SK-N-SH (cell line): ENCODE data around the gene CDKL4. TPM values are rescaled to one million over a fixed set of nuclear protein-coding genes. Genes with fewer than 3 reads are reported as not detected.

Source experiments
- CTCF ChIA-PET: fragments of 300-600, 350-600 bp; formaldehyde crosslinking; extraction: SDS; loops from one replicate; lab custom pipeline; 2021; lab: Yijun Ruan, JAX
- POLR2A ChIA-PET: fragments of 350-600 bp; sonication (Branson Sonifier 250); formaldehyde crosslinking; extraction: SDS; loops from one replicate; lab custom pipeline; 2020; ENCODE audit warnings: antibody characterized with exemption, inconsistent platforms; lab: Yijun Ruan, JAX
- DNase-seq: peaks from one replicate; pipeline ENCODE4 v3.0.0; 2012
- H2AFZ ChIP-seq: fragments of 200-600 bp; sonication (generic); 2 replicates; pipeline ENCODE4 v1.8.1; 2016; ENCODE audit warnings: antibody characterized with exemption, mild to moderate bottlenecking, low read depth
- H3F3A ChIP-seq: fragments of 200-600 bp; sonication (generic); replicated peaks from 2 replicates; pipeline ENCODE3; 2016; ENCODE audit warnings: antibody characterized with exemption, mild to moderate bottlenecking; ENCODE audit not compliant: insufficient read depth
- H3K27ac ChIP-seq, 2 experiments: fragments of 200-500 bp in 1 of 2; fragments of 200-600 bp in 1 of 2; sonication (Bioruptor generic) in 1 of 2; sonication (generic), shearing (Covaris generic) in 1 of 2; 2 replicates each; pipeline versions ENCODE4 v1.5.1 to v1.6.1; 2014 to 2016; ENCODE audit warnings: low read depth in 2 of 2, inconsistent platforms in 1 of 2, low read length in 1 of 2, mild to moderate bottlenecking in 1 of 2, mixed read lengths in 1 of 2
- H3K27me3 ChIP-seq: fragments of 200-600 bp; sonication (generic), shearing (Covaris generic); 2 replicates; pipeline ENCODE4 v1.6.1; 2016; ENCODE audit warnings: mixed run types; ENCODE audit not compliant: insufficient read depth
- H3K36me3 ChIP-seq, 2 experiments: fragments of 200-500 bp in 1 of 2; fragments of 200-600 bp in 1 of 2; sonication (Bioruptor generic) in 1 of 2; sonication (generic) in 1 of 2; replicated peaks in 1 of 2; 2 replicates each; pipeline versions ENCODE3 to v1.5.1; 2014 to 2016; ENCODE audit warnings: low read length in 1 of 2, mild to moderate bottlenecking in 1 of 2; ENCODE audit not compliant: insufficient read depth in 2 of 2, control insufficient read depth in 1 of 2
- H3K4me1 ChIP-seq, 2 experiments: fragments of 200-500 bp in 1 of 2; fragments of 200-600 bp in 1 of 2; sonication (Bioruptor generic) in 1 of 2; sonication (generic), shearing (Covaris generic) in 1 of 2; 2 replicates each; pipeline versions ENCODE4 v1.5.1 to v1.6.1; 2014 to 2016; ENCODE audit warnings: low read depth in 1 of 2, low read length in 1 of 2, mixed run types in 1 of 2; ENCODE audit not compliant: insufficient read depth in 2 of 2, control insufficient read depth in 1 of 2
- H3K4me2 ChIP-seq: fragments of 200-600 bp; sonication (generic), shearing (Covaris generic); 2 replicates; pipeline ENCODE4 v1.6.1; 2017; ENCODE audit warnings: mixed run types
- H3K4me3 ChIP-seq, 2 experiments: fragments of 200-500 bp in 1 of 2; fragments of 200-600 bp in 1 of 2; sonication (Bioruptor generic) in 1 of 2; sonication (generic), shearing (Covaris generic) in 1 of 2; 2 replicates each; pipeline versions ENCODE4 v1.5.1 to v1.8.1; 2014 to 2016; ENCODE audit warnings: low read depth in 2 of 2, inconsistent platforms in 1 of 2, low read length in 1 of 2, mild to moderate bottlenecking in 1 of 2, mixed read lengths in 1 of 2, moderate library complexity in 1 of 2
- H3K79me2 ChIP-seq: fragments of 200-600 bp; sonication (generic); 2 replicates; pipeline ENCODE4 v1.8.1; 2017; ENCODE audit warnings: mild to moderate bottlenecking; ENCODE audit not compliant: insufficient read depth
- H3K9ac ChIP-seq: fragments of 200-600 bp; sonication (generic); 2 replicates; pipeline ENCODE4 v1.6.1; 2017; ENCODE audit warnings: mixed run types
- H3K9me2 ChIP-seq: fragments of 200-600 bp; sonication (generic); 2 replicates; pipeline ENCODE4 v1.6.1; 2017; ENCODE audit warnings: mixed run types
- H3K9me3 ChIP-seq: fragments of 200-600 bp; sonication (generic); 2 replicates; pipeline ENCODE4 v1.6.1; 2017; ENCODE audit warnings: mixed run types, mild to moderate bottlenecking, moderate library complexity
- H4K20me1 ChIP-seq: fragments of 200-600 bp; sonication (generic); 2 replicates; pipeline ENCODE4 v1.6.1; 2017; ENCODE audit warnings: mild to moderate bottlenecking, mixed run types; ENCODE audit not compliant: insufficient read depth
- CHD2 ChIP-seq: fragments of 150-350 bp; IDR thresholded peaks from 2 replicates; pipeline ENCODE4 v1.6.1; 2018; ENCODE audit warnings: low read length; ENCODE audit not compliant: partially characterized antibody
- ELF1 ChIP-seq: IDR thresholded peaks from 2 replicates; pipeline ENCODE4 v1.4.0; 2012
- FOXJ3 ChIP-seq: sonication (generic); formaldehyde crosslinking; IDR thresholded peaks from 2 replicates; pipeline ENCODE4 v1.5.1; 2020; ENCODE audit warnings: mild to moderate bottlenecking, missing genetic modification reagents
- GABPA ChIP-seq: IDR thresholded peaks from 2 replicates; pipeline ENCODE4 v1.4.0; 2012; ENCODE audit warnings: low read depth, mild to moderate bottlenecking
- JUND ChIP-seq: IDR thresholded peaks from 2 replicates; pipeline ENCODE4 v1.4.0; 2012
- MXI1 ChIP-seq: IDR thresholded peaks from 2 replicates; pipeline ENCODE4 v1.6.1; 2012; ENCODE audit warnings: mild to moderate bottlenecking, low read depth, low read length, improper control_type of control experiment
- NRF1 ChIP-seq: IDR thresholded peaks from 2 replicates; pipeline ENCODE4 v1.6.1; 2012; ENCODE audit warnings: low read depth, mild to moderate bottlenecking, low read length
- PBX3 ChIP-seq: IDR thresholded peaks from 2 replicates; pipeline ENCODE4; 2012
- POLR2AphosphoS5 ChIP-seq: IDR thresholded peaks from 2 replicates; pipeline ENCODE4 v1.6.1; 2012; ENCODE audit warnings: low read depth, low read length
- RFX5 ChIP-seq: IDR thresholded peaks from 2 replicates; pipeline ENCODE4 v1.6.1; 2012; ENCODE audit warnings: mild to moderate bottlenecking, improper control_type of control experiment, low read length
- SMC3 ChIP-seq: IDR thresholded peaks from 2 replicates; pipeline ENCODE4 v1.6.1; 2012; ENCODE audit warnings: low read depth, low read length, improper control_type of control experiment
- TCF12 ChIP-seq: IDR thresholded peaks from 2 replicates; pipeline ENCODE4 v1.4.0; 2012
- TEAD4 ChIP-seq: IDR thresholded peaks from 2 replicates; pipeline ENCODE4 v1.4.0; 2012; ENCODE audit warnings: mild to moderate bottlenecking, borderline replicate concordance; ENCODE audit not compliant: insufficient read depth
- WGBS: methylation state at CpG from one replicate; pipeline ENCODE4 v1.1.6; 2017; ENCODE audit warnings: low lambda C conversion rate; 5-methylcytosine and 5-hydroxymethylcytosine counted together
- polyA plus RNA-seq, 3 experiments: library from polyadenylated mRNA; depleted of rRNA; stranded (reverse); fragments of >200 nt; gene quantifications; 2 replicates each; pipeline ENCODE4 v1.2.3, GENCODE V29; 2012
- TF ChIP-seq, protein P1 (sequence below): fragments of 150-350 bp; IDR thresholded peaks from 2 replicates; pipeline ENCODE4 v1.6.1; 2017; ENCODE audit warnings: antibody characterized with exemption, low read length, low read depth, borderline replicate concordance

CDKL4 gene
- polyA plus RNA-seq, 1 of the 3 experiments (the other 2 are of a cell fraction), result 0.81 TPM

DNA sequence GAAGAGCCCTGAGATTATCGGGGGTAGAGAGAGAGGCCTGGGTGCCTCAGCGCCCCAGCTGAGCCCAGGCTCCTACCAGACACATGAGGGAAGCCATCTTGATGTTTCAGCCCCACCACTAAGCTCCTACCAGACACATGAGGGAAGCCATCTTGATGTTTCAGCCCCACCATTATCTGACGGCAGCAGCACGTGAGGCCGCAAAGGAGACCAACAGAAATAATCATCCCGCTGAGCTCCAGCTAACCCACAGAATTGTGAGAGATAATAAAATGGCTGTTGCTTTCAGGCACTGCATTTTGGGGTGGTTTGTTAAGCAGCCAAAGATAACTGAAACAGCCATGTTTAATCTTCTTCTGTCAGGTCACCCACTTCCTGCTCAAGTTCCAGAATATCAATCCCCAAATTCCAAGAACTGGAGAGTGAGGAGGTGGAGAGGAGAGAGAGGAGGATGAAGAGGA is 93.6 kb downstream of the CDKL4 start:
- POLR2A ChIA-PET, result no interaction called here
- DNase-seq, result no peak
- Histone ChIP-seq H3K9me2 (no peaks in the 10 kb centered on the region), H3K4me3 (no peak overlapping the region), H2AFZ (no peak overlapping the region), H3K4me1 (no peaks in the 10 kb centered on the region; a peak in 1 of 4 replicates), H3K27ac (no peak overlapping the region), H3K27me3 (no peaks in the 10 kb centered on the region), H3K79me2 (no peaks in the 10 kb centered on the region), H3K9ac (no peak overlapping the region), H4K20me1 (no peaks in the 10 kb centered on the region), H3K9me3 (no peaks in the 10 kb centered on the region), H3K4me2 (no peak overlapping the region), H3F3A (no peaks in the 10 kb centered on the region), H3K36me3 (no peaks in the 10 kb centered on the region)
- 96% methylated on average over 6 of the region's 6 CpGs for WGBS
- CTCF ChIA-PET, result interaction anchor here (1.0 to 1.2 kb wide), 2 partner anchors 25 to 80 kb away, joined by 3 read pairs; no protein-coding TSS in a partner anchor
- TF ChIP-seq PBX3 (no peak), SMC3 (no peak), CHD2 (no peak), TCF12 (no peak), ELF1 (no peak), FOXJ3 (CRISPR knock-in tag) (no peak), RFX5 (no peak), MXI1 (no peak), JUND (no peak), NRF1 (no peak), POLR2AphosphoS5 (no peak)
- TF ChIP-seq, protein P1, sequence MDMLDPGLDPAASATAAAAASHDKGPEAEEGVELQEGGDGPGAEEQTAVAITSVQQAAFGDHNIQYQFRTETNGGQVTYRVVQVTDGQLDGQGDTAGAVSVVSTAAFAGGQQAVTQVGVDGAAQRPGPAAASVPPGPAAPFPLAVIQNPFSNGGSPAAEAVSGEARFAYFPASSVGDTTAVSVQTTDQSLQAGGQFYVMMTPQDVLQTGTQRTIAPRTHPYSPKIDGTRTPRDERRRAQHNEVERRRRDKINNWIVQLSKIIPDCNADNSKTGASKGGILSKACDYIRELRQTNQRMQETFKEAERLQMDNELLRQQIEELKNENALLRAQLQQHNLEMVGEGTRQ, result no peak

GRCh38 chr2:39146630-39147029 is 97.1 kb downstream of the CDKL4 start:
- H3K79me2 ChIP-seq, result no peaks in the 10 kb centered on the region
- TF ChIP-seq TEAD4 (no peak), GABPA (no peak), CHD2 (no peak)
- H3K9me2 ChIP-seq, result no peaks in the 10 kb centered on the region
- no peaks in the 10 kb centered on the region for H3K27me3 ChIP-seq
- H3K4me3 ChIP-seq, result no peak overlapping the region
- no peak overlapping the region for H3K27ac ChIP-seq
- ChIA-PET CTCF (interaction anchor here (1.4 kb wide), 1 partner anchor 16 kb away, joined by 3 read pairs; no protein-coding TSS in a partner anchor), POLR2A (no interaction called here)
- no peaks in the 10 kb centered on the region for H3K36me3 ChIP-seq
- H2AFZ ChIP-seq, result no peak overlapping the region
- no peak overlapping the region for H3K4me2 ChIP-seq
- H3K9me3 ChIP-seq, result no peaks in the 10 kb centered on the region
- H3F3A ChIP-seq, result no peaks in the 10 kb centered on the region
- H3K9ac ChIP-seq, result no peak overlapping the region
- H4K20me1 ChIP-seq, result no peaks in the 10 kb centered on the region
- no peak for DNase-seq
- peaks cover 4 to 5% of the 10 kb centered on the region in 2 experiments; a peak in 3 of 4 replicates for H3K4me1 ChIP-seq
